ENCODE measurements around the gene CRYGA. TPM values are rescaled to one million over a fixed set of nuclear protein-coding genes. Genes with fewer than 3 reads are reported as not detected.

CRYGA gene, protein sequence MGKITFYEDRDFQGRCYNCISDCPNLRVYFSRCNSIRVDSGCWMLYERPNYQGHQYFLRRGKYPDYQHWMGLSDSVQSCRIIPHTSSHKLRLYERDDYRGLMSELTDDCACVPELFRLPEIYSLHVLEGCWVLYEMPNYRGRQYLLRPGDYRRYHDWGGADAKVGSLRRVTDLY
- total RNA-seq (2014; rRNA removed; shearing (Covaris generic); ENCODE audit: low replicate concordance): not detected in 2 replicates

GRCh38 chr2:208163489-208163888 is at the start of gene CRYGA:
Gene CRYGA (minus strand): TSS chr2:208163589. CDS start chr2:208163556, 33 bp downstream.
- DNase-seq (ENCODE audit: low read depth): no peak
- in situ Hi-C loops (cut with HindIII; ENCODE audit: low pct_unique_long_range_greater_than_20kb, low sequenced_read_pairs): no loop called here

GRCh38 chr2:208210688-208211451 is 47.5 kb upstream of the CRYGA start:
- no peak for DNase-seq (ENCODE audit: low read depth)
- in situ Hi-C loops (cut with HindIII; ENCODE audit: low pct_unique_long_range_greater_than_20kb, low sequenced_read_pairs): no loop called here

GRCh38 chr2:208208335-208209085 is 45.1 kb upstream of the CRYGA start:
- in situ Hi-C loops (cut with HindIII; ENCODE audit: low pct_unique_long_range_greater_than_20kb, low sequenced_read_pairs): no loop called here
- no peak for DNase-seq (ENCODE audit: low read depth)

DNA sequence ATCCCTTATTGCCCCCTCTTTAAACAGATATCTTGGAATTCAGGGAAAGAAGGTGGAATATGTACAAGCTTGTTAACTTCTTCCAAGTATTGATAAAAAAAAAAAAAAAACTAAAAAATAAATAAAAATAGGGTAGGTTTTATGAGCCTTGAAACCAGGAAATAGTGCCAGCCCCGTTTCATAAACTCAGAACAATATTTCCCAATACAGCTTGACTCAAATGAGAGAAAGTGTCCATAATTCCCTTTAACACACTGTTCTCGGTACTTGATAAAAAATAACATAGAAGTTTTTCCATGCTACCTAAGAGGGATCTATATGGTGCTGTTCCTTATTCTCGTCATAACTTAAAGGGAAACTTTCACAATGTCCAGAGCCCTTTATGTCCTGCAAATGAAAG is 44.4 kb upstream of the CRYGA start:
- in situ Hi-C loops (cut with HindIII; ENCODE audit: low pct_unique_long_range_greater_than_20kb, low sequenced_read_pairs): no loop called here
- no peak for DNase-seq (ENCODE audit: low read depth)

GRCh38 chr2:208204166-208204565 is 40.8 kb upstream of the CRYGA start:
- no peak for DNase-seq (ENCODE audit: low read depth)
- in situ Hi-C loops (cut with HindIII; ENCODE audit: low pct_unique_long_range_greater_than_20kb, low sequenced_read_pairs): no loop called here

DNA sequence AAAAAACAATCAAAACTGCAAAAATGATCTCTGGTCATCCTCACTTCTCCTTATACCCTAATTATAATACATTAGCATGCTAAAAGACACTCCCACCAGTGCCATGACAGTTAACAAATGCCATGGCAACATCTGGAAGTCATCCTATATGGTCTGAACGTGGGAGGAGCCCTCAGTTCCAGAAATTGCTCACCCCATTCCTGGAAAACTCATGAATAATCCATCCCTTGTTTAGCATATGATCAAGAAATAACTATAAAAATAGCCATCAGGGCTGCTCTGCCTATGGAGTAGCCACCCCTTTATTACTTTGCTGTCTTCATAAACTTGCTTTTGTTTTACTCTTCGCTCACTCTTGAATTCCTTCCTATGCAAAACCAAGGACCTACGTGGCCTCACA is 32.1 kb upstream of the CRYGA start:
- in situ Hi-C loops (cut with HindIII; ENCODE audit: low pct_unique_long_range_greater_than_20kb, low sequenced_read_pairs): no loop called here
- no peak for DNase-seq (ENCODE audit: low read depth)

DNA sequence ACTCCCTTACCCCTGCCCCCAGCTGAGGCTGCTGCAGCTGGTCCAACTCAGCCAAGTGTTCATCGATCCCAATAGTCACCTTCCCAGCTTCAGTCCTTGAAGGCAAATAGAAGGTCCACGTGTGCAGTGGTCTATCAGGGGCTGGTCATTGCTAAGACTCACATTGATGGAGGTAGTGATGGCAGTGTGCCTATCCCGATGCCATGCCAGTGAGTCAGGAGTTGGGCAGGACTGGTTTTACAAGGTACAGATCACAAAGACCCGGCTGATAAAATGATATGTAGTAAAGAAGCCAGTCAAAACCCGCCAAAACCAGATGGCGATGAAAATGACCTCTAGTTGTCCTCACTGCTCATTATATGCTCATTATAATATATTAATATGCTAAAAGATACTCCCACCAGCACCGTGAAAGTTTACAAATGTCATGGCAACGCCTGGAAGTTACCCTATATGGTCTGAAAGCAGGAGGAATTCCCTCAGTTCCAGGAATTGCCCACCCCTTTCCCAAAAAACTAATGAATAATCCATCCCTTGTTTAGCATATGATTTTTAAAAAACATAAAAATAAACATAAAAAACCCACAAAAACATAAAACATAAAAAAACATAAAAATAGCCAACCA is 29.3 kb upstream of the CRYGA start:
- in situ Hi-C loops (cut with HindIII; ENCODE audit: low pct_unique_long_range_greater_than_20kb, low sequenced_read_pairs): no loop called here
- no peak for DNase-seq (ENCODE audit: low read depth)

- in situ Hi-C loops (cut with HindIII; ENCODE audit: low pct_unique_long_range_greater_than_20kb, low sequenced_read_pairs): no loop called here
- DNase-seq (ENCODE audit: low read depth): no peak
Observed at GRCh38 chr2:208189810-208190503, 26.6 kb upstream of the CRYGA start, which contains the start of gene C2orf80. Gene C2orf80 (minus strand): TSS chr2:208190030. CDS start chr2:208186986, 3,044 bp downstream.

- in situ Hi-C loops (cut with HindIII; ENCODE audit: low pct_unique_long_range_greater_than_20kb, low sequenced_read_pairs): no loop called here
- no peak for DNase-seq (ENCODE audit: low read depth)
Observed at GRCh38 chr2:208189069-208189809, 25.9 kb upstream of the CRYGA start.

GRCh38 chr2:208186893-208187292 is 23.5 kb upstream of the CRYGA start:
- DNase-seq (ENCODE audit: low read depth): no peak
- in situ Hi-C loops (cut with HindIII; ENCODE audit: low pct_unique_long_range_greater_than_20kb, low sequenced_read_pairs): no loop called here

- in situ Hi-C loops (cut with HindIII; ENCODE audit: low pct_unique_long_range_greater_than_20kb, low sequenced_read_pairs): no loop called here
- no peak for DNase-seq (ENCODE audit: low read depth)
Observed at GRCh38 chr2:208186465-208186864, 23.1 kb upstream of the CRYGA start.

DNA sequence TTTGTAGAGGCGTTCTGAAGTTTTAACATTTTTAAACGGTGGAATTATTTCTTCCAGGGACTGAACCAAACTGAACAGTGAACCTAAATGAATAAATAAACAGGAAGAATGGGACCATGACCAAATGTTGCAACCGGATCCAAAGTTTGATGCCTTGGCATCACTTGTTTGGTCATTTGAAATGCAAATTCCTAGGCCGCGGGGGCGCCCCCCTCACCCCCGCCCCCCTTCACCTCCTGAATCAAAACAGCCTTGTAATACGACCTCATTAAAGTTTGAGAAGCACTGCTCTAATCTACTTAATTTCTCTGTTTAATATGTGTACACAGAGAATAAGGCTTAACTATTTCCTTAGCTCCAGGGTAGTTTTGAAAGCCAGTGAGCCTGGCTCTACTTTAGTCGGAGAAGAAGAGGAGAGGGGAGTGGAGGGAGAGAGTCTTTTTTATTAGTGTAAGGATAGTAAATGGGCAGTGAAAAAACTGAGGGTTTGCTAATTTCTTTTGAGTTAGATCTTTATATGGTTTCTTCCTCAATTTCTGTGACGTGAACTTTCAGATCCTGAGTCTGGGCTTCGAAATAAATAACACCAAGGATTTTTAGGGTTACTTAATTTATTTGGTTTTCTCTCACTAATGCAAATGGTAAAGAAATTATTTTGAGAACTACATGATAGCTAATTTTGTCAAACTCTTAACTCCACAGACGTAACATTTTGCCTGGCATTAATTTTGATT is 20.8 kb upstream of the CRYGA start:
- no peak for DNase-seq (ENCODE audit: low read depth)
- in situ Hi-C loops (cut with HindIII; ENCODE audit: low pct_unique_long_range_greater_than_20kb, low sequenced_read_pairs): no loop called here

GRCh38 chr2:208183526-208183925 is 20.1 kb upstream of the CRYGA start:
- in situ Hi-C loops (cut with HindIII; ENCODE audit: low pct_unique_long_range_greater_than_20kb, low sequenced_read_pairs): no loop called here
- no peak for DNase-seq (ENCODE audit: low read depth)

DNA sequence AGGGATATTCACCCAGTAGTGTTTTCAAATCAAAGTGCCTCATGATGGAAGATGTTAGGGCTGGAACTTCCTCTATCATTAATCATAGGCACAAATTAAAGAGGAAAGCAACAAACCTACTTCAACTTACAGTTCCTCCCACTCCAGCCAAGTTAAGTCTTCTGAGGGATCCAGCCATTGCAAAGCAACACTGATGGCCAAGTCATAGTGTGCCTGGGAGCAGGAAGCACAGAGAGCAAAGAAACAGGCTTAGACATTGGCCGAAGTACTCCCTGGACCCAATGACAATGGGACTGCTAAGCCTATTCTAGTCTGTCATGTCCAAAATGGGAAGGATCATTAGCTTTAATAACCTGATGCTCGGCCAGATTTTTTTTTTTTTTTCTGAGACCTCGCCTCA is 19.4 kb upstream of the CRYGA start:
- DNase-seq (ENCODE audit: low read depth): no peak
- in situ Hi-C loops (cut with HindIII; ENCODE audit: low pct_unique_long_range_greater_than_20kb, low sequenced_read_pairs): no loop called here

- in situ Hi-C loops (cut with HindIII; ENCODE audit: low pct_unique_long_range_greater_than_20kb, low sequenced_read_pairs): no loop called here
- DNase-seq (ENCODE audit: low read depth): no peak
Observed at GRCh38 chr2:208179028-208179609, 15.7 kb upstream of the CRYGA start.

- DNase-seq (ENCODE audit: low read depth): no peak
- in situ Hi-C loops (cut with HindIII; ENCODE audit: low pct_unique_long_range_greater_than_20kb, low sequenced_read_pairs): no loop called here
Observed at GRCh38 chr2:208175840-208176153, 12.4 kb upstream of the CRYGA start.

Data from Caki2 (cell line).